ENCODE measurements around the gene CELF5.
A peak's percentile ranks its signal among the peaks of the same experiment; 100 is the strongest.
"Not testable (repeated sequence)": the region's sequence is repeated elsewhere in the genome, so short reads cannot be mapped to it uniquely, and the experiment has no call there.

CELF5 gene

DNA sequence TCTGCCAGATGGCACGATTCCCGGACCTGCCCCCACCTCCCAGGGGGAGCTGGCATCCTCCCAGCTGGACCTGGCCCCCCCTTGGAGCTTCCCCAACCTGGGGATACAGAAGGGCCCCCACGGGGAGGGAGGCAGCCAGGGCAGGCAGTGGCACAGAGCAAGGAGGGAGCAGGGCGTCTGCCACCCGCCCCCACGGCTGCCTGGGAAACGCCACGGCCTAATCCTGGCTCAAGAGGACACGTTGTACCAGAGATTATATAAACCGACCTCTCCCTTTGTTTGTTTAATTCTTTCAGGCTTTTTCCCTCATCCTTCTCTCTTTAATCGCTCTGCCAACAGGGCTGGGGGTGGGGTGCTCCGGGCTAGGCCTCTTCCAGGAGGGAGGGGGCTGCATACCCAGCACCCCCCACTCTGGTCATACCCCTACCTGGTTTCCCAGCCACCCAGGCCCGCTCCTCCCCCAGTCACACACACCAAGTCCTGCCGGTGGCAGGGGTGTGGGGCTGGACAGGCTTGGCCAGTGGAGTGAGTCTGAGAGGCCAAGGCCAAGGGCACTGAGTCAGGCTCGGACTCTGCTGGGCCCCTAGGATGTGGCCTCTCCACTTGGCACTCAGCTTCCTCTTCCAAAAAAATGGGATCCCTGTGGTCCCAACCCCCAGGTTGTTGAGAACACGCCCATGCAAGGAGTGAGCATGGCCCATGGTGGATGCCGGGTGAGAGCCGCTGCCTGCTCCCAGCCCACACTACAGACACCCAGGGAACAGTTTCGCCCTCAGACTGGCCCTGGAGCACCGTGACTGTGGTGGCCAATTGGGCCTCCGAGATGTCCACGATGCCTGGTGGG, 112.4 kb downstream of the CELF5 start:
- TF ChIP-seq, protein P1, sequence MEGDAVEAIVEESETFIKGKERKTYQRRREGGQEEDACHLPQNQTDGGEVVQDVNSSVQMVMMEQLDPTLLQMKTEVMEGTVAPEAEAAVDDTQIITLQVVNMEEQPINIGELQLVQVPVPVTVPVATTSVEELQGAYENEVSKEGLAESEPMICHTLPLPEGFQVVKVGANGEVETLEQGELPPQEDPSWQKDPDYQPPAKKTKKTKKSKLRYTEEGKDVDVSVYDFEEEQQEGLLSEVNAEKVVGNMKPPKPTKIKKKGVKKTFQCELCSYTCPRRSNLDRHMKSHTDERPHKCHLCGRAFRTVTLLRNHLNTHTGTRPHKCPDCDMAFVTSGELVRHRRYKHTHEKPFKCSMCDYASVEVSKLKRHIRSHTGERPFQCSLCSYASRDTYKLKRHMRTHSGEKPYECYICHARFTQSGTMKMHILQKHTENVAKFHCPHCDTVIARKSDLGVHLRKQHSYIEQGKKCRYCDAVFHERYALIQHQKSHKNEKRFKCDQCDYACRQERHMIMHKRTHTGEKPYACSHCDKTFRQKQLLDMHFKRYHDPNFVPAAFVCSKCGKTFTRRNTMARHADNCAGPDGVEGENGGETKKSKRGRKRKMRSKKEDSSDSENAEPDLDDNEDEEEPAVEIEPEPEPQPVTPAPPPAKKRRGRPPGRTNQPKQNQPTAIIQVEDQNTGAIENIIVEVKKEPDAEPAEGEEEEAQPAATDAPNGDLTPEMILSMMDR (IDR thresholded peaks at IDR 0.05) = no peak
- H3K9me3 ChIP-seq = no peaks in the 10 kb centered on the region
- no peaks in the 10 kb centered on the region for H3K27me3 ChIP-seq
- no peaks in the 10 kb centered on the region for H3K36me3 ChIP-seq
- no peak overlapping the region for H3K4me3 ChIP-seq (ENCODE audit: low read depth in 1 of 2, low read length in 1 of 2)
- H3K4me1 ChIP-seq (ENCODE audit: control insufficient read depth in 1 of 2, insufficient read depth in 1 of 2, low read depth in 1 of 2, low read length in 1 of 2) = peaks cover 7 to 8% of the 10 kb centered on the region in 2 experiments
- no peak overlapping the region for H3K27ac ChIP-seq

DNA sequence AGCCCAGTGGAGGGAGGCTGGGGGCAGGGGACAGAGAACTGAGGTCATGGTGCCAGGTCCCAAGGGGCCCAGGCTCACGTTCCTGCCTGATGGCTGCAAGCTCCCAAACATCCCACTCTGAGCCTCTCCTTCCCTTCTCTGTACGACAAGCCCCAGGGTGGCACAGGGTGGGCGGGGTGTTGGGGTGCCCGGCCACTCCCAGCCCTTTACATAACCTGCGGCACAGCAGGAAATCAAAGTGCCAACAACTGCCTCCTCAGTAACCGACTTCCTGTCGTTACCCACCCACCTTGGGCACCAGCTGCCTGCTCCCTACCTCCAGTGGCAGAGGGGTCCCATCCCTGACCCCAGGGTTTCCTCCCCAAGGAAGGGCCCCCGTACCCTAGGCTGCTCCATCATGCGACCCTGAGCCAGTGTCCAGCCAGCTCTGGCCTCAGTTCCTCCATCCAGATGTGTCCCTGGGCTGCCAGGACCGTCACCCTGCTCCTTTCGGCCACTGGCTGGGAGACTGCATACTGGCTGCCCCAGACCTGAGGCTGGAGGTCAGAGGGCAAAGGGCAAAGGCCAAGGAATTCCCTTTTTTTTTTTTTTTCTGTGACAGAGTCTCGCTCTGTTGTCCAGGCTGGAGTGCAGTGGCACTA, 114.2 kb downstream of the CELF5 start:
- TF ChIP-seq, protein P1 (IDR thresholded peaks at IDR 0.05) = no peak
- Histone ChIP-seq H3K4me3 (ENCODE audit: low read depth in 1 of 2, low read length in 1 of 2) (peak overlapping the region in 1 of 2 experiments; percentile 4), H3K36me3 (no peaks in the 10 kb centered on the region), H3K4me1 (ENCODE audit: control insufficient read depth in 1 of 2, insufficient read depth in 1 of 2, low read depth in 1 of 2, low read length in 1 of 2) (peaks cover 14 to 15% of the 10 kb centered on the region in 2 experiments), H3K27me3 (no peaks in the 10 kb centered on the region), H3K9me3 (no peaks in the 10 kb centered on the region), H3K27ac (no peak overlapping the region)

DNA sequence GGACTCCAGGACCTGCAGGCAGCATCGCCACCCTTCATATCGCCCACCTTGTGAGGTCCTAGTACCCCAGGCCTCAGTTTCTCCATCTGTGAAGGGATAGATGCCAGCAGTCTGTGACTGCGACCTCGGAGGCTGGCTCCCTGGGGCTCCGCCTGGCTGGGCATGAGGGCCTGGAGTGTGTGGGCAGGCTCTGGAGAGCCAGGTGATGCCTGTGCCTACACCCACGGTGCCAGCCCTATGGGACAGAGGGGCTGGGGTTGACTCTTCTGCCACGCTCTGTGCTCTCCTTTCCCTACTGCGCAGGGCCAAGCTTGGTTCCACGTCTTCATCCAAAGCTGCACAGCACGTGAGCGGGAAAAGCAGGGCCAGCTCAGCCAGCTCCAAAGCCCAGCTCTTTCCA, 115.9 kb downstream of the CELF5 start:
- TF ChIP-seq, protein P1 (IDR thresholded peaks at IDR 0.05) = no peak
- no peak overlapping the region for H3K27ac ChIP-seq

DNA sequence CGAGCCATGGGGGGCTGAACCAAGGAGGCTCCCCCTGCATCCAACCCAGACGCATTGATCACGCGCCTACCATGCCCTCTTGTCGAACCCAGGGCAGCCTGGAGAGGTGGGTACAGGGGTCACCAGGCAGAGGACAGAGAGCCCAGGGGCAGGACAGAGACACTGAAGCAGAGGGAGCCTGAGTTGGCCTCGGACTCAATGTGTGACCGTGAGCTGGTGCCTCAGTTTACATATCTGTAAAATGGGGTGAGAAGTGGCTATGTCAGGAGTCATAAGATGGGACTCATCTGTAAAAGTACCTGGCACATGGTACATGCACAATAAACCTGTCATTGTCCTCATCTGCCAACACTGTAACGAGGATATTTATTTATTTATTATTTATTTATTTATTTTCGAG, 117.8 kb downstream of the CELF5 start:
- Histone ChIP-seq H3K4me1 (ENCODE audit: control insufficient read depth in 1 of 2, insufficient read depth in 1 of 2, low read depth in 1 of 2, low read length in 1 of 2) (peaks cover 20 to 21% of the 10 kb centered on the region in 2 experiments), H3K27ac (no peak overlapping the region), H3K9me3 (no peaks in the 10 kb centered on the region)

More for the DNA sequence above, 115.9 kb downstream of the CELF5 start:
- H3K27me3 ChIP-seq = no peaks in the 10 kb centered on the region
- peaks cover 20 to 21% of the 10 kb centered on the region in 2 experiments for H3K4me1 ChIP-seq (ENCODE audit: control insufficient read depth in 1 of 2, insufficient read depth in 1 of 2, low read depth in 1 of 2, low read length in 1 of 2)
- no peak overlapping the region for H3K4me3 ChIP-seq (ENCODE audit: low read depth in 1 of 2, low read length in 1 of 2)
- no peaks in the 10 kb centered on the region for H3K36me3 ChIP-seq
- no peaks in the 10 kb centered on the region for H3K9me3 ChIP-seq

DNA sequence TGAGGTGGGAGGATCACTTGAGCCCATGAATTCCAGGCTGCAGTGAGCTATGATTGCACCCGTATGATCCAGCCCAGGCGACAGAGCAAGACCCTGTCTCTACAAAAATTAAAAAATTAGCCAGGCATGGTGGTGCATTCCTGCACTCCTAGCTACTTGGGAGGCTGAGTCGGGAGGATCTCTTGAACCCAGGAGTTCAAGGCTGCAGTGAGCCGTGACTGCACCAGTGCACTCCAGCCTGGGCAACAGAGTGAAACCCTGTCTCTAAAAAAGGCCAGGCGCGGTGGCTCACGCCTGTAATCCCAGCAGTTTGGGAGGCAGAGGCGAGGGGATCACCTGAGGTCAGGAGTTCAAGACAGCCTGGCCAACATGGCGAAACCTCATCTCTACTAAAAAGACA, 118.5 kb downstream of the CELF5 start:
- not testable (repeated sequence) for H3K36me3 ChIP-seq, H3K27me3 ChIP-seq, H3K9me3 ChIP-seq
- peak overlapping the region; percentile 54 for H3K27ac ChIP-seq
- H3K4me1 ChIP-seq (ENCODE audit: control insufficient read depth in 1 of 2, insufficient read depth in 1 of 2, low read depth in 1 of 2, low read length in 1 of 2) = peaks cover 20 to 21% of the 10 kb centered on the region in 2 experiments
- H3K4me3 ChIP-seq (ENCODE audit: low read depth in 1 of 2, low read length in 1 of 2) = peak overlapping the region in 1 of 2 experiments; percentile 60

More for the DNA sequence above, 117.8 kb downstream of the CELF5 start:
- Histone ChIP-seq H3K36me3 (no peaks in the 10 kb centered on the region), H3K27me3 (no peaks in the 10 kb centered on the region), H3K4me3 (ENCODE audit: low read depth in 1 of 2, low read length in 1 of 2) (no peak overlapping the region)
- TF ChIP-seq, protein P1 (IDR thresholded peaks at IDR 0.05) = no peak
